HG03460 (cell line): ENCODE results near the gene LRRC61.

Experiments
- ATAC-seq: cut with Tn5 transposase; IDR thresholded peaks from one replicate; pipeline ENCODE4 v1.9.1; 2021; ENCODE audit not compliant: unreplicated experiment

LRRC61 gene

GRCh38 chr7:150329331-150330120 lies 6.4 kb downstream of the LRRC61 start:
- no peak for ATAC-seq

- ATAC-seq = no peak
These were observed 7.2 kb downstream of the LRRC61 start for GRCh38 chr7:150330211-150330885.

- ATAC-seq = no peak
These were observed 9.9 kb downstream of the LRRC61 start for GRCh38 chr7:150332852-150333635.

- ATAC-seq = no peak
These were observed 10.5 kb downstream of the LRRC61 start for GRCh38 chr7:150333659-150334058.

GRCh38 chr7:150334108-150334507 lies 11.0 kb downstream of the LRRC61 start:
- no peak for ATAC-seq

GRCh38 chr7:150335108-150335773 lies 12.1 kb downstream of the LRRC61 start:
- ATAC-seq = no peak

- ATAC-seq = no peak
These were observed 12.6 kb downstream of the LRRC61 start for GRCh38 chr7:150335774-150336112.

- ATAC-seq = no peak
These were observed 13.6 kb downstream of the LRRC61 start for GRCh38 chr7:150336746-150337145.

- ATAC-seq = no peak
These were observed 14.0 kb downstream of the LRRC61 start for GRCh38 chr7:150337179-150337578.

GRCh38 chr7:150337659-150338081 lies 14.5 kb downstream of the LRRC61 start:
- ATAC-seq = no peak

GRCh38 chr7:150338166-150338829 lies 15.1 kb downstream of the LRRC61 start:
- ATAC-seq = no peak

- ATAC-seq = no peak
These were observed 16.3 kb downstream of the LRRC61 start for GRCh38 chr7:150339409-150339809.

- ATAC-seq = no peak
These were observed 17.0 kb downstream of the LRRC61 start for GRCh38 chr7:150340024-150340749.

GRCh38 chr7:150340875-150341262 lies 17.7 kb downstream of the LRRC61 start:
- ATAC-seq = no peak

GRCh38 chr7:150341263-150342120 lies 18.3 kb downstream of the LRRC61 start, which contains the start of gene RARRES2:
TSS of gene RARRES2 (minus strand) at chr7:150341629. CDS start at chr7:150340609, 1,020 bp downstream.
- no peak for ATAC-seq

GRCh38 chr7:150342121-150342408 lies 18.9 kb downstream of the LRRC61 start:
- ATAC-seq = no peak

GRCh38 chr7:150343225-150343624 lies 20.1 kb downstream of the LRRC61 start:
- ATAC-seq = no peak

- ATAC-seq = no peak
These were observed 21.1 kb downstream of the LRRC61 start for GRCh38 chr7:150344299-150344698.

GRCh38 chr7:150345012-150345411 lies 21.9 kb downstream of the LRRC61 start:
- ATAC-seq = no peak
